Mammary epithelial cell (primary cell): ENCODE results near the gene TMC6.

ENCODE experiments used
- CTCF ChIP-seq, 2 donors: IDR thresholded peaks in 1 of 2; conservative IDR thresholded peaks in 1 of 2; 2 replicates each; pipeline ENCODE4 v1.5.1; 2011 to 2012; ENCODE audit warnings: inconsistent platforms in 2 of 2, low read length in 2 of 2, mild to moderate bottlenecking in 2 of 2, control low read depth in 1 of 2, low read depth in 1 of 2; ENCODE audit not compliant: insufficient read depth in 1 of 2; ENCODE audit errors: extremely low read depth in 1 of 2
- EZH2 ChIP-seq: IDR thresholded peaks from 2 replicates; pipeline ENCODE4 v1.6.1; 2012; ENCODE audit warnings: low read length, inconsistent platforms, borderline replicate concordance

GRCh38 chr17:78082988-78083387 is 45.6 kb downstream of the TMC6 start:
- no peak for TF ChIP-seq CTCF (conservative IDR thresholded peaks at IDR 0.05 in 1 of 2, IDR thresholded peaks at IDR 0.05 in 1 of 2; ENCODE audit: extremely low read depth in 1 of 2, insufficient read depth in 1 of 2, low read depth in 1 of 2, low read length in 2 of 2)
- no peak for TF ChIP-seq EZH2
